HG02840 (cell line): ENCODE measurements around the gene ARHGEF28.

ENCODE experiments used
- ATAC-seq: cut with Tn5 transposase; IDR thresholded peaks from one replicate; pipeline ENCODE4 v1.9.1; 2021; ENCODE audit warnings: mild to moderate bottlenecking, moderate library complexity, moderate number of reproducible peaks; ENCODE audit not compliant: unreplicated experiment, low FRiP score

The ARHGEF28 gene

DNA sequence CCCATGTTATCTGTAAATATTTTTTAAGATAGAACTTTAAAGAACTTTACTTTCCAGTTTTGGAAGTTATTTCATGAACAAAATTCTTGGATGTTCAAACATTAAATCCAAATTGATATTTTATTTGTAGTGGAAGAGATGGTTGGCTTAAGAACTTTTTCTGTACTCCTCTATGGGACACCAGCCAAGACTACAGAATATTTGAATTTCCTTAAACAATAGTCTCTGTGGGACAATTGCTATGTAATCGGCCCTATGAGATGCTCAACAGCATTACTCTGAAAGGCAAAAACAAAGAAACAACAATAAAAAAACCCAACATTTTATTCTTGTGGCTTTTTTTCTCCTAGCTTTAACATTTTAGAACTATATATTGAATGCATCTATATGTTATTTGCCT lies 289.3 kb downstream of the ARHGEF28 start:
- ATAC-seq, result no peak

DNA sequence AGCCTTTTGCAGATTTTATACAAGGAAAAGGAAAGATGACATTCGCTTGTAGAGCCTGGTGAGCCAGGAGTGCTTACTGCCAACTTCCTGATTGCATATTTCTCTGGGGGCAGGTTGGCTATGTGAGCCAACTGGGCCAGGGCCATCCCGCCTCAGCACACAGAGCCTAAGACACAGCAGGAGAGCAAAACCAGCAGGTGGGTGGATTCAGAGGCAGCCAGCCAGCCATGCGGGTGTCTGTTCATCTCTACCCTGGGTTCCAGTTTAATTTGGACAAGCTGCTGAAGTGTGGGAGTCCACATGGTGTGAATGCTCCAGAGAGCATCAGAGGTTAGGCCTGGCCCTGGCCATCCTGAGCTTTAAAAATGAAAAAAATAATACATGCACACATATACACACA lies 291.4 kb downstream of the ARHGEF28 start:
- ATAC-seq, result no peak

DNA sequence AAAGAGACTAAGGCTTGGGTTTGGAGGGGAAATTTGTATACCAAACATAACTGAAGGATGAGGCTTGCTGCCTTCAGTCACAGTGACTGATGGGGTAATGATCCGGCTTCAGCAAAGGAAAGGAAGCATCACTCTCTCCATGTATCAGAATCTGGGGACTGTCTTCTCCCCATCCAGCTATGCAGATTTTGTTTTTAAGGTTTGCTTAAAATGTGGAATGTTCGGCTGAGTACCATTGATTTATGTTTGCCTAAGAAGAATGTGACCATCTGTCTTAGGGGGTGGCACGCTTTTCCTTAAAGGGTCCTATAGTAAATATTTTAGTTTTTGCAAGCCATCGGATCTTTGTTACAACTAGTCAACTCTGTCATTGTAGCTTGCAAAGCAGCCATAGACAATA lies 291.9 kb downstream of the ARHGEF28 start:
- no peak for ATAC-seq

DNA sequence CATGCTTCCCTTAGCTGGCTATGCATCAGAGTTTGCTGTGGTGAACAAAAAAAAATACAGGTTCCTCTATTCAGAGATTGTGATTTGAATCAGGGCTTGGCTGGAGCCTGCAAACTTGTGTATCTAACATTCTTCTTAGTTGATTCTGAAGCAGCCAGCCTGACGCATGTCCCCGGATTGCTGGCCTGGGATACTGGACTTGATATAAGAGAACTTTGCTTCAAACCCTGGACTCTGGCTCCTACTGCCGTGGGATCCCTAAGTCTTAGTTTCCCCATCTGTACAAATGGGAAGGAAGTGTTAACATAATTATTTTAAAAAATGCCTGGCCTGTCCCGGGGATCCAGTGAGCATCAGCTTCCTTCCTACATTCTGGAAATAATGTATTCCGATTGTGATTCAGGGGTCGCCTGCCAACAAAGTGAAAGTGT lies 292.8 kb downstream of the ARHGEF28 start:
- no peak for ATAC-seq

DNA sequence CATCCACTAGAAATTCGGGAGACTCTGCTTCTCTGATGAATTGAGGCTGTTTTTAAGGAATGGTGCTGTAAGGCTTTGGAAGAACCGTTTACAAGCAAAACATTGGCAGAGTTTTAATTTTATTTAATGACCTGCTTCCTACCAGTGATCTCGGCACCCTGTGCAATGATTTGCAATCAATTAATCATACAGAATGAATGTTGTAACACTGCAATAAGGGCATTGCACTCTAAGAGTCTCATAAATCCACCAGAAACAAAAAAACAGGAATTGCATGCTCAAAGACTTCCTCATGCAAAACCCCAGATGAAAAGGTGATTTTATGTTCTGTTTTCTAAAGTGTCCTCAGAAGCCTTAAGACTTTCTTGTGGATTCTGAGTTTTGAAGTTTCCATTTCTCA lies 295.7 kb downstream of the ARHGEF28 start:
- ATAC-seq, result no peak

GRCh38 chr5:73922224-73922623 lies 296.2 kb downstream of the ARHGEF28 start:
- no peak for ATAC-seq

DNA sequence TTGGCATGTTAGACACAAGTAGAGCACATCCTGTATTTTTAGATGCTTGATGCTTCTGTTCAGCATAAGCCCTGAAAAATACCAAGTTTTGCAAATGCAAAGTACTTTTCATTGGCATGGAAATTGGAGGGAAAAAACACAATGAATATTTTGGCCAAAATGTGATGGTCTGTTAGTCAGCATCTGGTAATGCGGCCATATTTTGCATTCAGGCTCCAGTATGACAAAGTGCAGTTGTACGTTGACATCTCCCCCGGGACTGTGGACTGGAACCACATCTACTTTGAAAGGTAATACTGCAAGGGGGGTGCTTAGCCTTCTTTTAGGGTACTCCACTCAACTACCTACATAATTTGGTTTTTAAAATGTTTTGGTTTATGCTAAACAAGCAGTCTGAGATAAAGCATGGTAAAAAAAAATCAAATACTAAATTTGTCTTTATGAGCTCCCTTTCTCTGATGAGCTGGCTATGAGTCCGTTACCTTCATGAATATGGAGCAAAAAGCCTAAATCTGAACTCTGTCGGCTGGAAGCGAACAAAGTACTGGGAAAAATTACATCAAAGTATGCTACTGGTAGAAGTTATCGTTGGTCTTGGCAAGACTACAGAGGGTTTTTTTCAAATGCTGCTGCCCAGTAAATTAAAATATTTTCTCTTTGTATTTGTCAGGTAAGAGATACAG lies 297.0 kb downstream of the ARHGEF28 start:
- no peak for ATAC-seq

DNA sequence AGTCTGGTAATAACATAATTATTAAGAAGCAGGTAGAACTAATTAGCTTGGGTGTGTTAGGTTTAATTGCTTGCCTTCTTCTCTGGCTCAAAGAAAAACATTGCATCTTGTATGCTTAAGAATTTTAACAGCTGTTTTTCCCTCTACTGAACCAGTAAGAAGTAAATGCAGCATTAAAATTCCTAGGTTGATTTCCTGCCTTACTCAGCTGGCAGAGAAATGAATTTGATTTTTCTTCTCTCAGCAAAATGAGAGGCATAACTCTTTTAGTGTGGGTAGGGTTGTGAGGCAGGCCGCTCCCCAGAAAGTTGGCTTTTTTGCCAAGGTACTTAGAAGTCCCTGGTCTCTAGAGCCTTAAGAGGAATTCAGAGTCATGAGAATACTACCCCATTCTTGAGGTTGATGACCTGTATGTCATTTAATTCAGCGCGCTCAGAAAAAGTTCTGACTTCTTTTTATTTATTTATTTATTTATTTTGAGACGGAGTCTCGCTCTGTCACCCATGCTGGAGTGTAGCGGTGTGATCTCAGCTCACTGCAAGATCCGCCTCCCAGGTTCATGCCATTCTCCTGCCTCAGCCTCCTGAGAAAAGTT lies 302.6 kb downstream of the ARHGEF28 start:
- no peak for ATAC-seq

DNA sequence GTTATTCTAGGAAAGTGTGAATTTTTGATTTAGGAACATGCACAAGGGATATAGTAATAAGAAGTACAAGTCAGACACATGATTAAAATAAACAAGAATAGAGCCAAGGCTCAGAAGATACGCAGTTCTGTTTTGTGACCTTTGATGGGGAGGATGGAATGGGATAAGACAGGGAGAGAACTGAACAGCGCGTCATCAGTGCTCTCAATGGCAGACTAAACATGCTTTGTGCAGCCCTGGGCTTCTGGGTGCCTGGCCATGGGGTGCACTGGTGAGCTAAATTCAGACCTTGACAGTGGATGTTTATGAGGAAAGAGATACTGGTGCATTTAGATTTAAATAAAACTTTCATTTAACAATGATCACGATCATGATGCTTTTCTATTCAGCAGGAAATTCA lies 309.7 kb downstream of the ARHGEF28 start:
- no peak for ATAC-seq

DNA sequence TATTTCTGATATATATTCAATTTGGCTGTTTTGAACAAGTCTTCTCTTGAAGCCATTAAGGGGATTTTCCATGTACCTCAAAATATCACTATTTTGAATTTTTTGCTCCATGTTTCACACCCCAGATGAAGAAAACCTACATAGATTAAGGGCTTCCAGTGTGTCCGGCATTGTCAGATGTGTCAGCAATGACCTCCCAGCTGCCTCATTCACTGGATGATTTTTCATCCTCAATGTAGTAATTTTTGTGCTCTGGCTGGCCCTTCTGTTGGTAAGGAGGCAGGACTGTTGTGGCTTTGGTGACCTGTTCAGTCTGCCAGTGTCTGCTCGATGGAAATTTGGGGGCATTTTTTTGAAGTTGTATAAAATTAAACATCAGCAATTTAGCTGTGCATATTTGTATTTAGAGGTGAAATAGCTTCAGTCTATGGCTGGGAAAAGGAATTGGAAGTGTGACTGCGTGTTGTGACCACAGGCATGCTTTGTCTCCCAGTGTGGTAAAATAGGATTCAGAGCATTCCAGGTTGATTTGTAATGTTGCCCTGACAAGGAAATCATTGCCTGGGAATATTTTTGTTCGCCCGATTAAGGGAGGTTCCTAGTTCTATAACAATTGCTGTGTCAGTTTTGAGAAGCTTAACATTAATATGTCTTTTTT lies 312.4 kb downstream of the ARHGEF28 start:
- ATAC-seq, result no peak

DNA sequence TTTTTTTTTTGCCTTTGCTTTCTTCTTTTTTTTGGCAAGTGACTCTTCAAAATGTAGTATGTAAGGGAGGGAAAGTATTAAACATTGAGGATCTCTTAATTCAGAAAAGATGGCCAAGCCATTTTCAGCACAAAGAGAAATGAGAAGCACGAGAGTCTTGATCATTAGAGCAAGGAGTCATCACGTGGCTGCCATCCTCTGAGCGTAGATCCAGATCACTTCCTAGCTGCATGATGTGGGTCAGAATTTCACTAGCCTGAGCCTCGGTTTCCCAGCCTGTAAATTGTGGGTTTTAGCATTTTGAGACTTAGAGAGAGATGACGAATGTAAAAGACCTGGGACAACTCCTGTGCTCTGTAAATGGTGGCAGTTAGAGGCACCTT lies 312.9 kb downstream of the ARHGEF28 start:
- ATAC-seq, result no peak

DNA sequence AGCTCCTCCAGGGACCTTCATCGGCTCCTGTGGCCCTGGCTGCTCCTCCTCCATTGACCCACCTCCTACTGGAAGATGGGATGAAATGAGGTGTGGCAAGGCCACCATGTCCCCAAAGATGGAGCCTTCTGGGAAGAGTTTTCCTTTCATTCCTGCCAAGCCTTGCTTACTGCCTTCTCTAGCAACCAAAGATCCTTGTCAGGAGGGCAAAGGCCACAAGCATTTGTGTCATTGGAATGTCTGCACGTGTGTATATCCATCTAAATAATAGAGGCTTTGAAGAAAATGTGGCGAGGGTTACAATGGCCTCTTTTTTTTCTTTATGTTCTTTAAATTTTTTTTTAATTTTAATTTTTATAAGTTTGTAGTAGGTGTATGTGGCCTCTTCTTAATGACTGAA lies 313.6 kb downstream of the ARHGEF28 start:
- ATAC-seq, result no peak

GRCh38 chr5:73940026-73940425 lies 314.0 kb downstream of the ARHGEF28 start:
- no peak for ATAC-seq

DNA sequence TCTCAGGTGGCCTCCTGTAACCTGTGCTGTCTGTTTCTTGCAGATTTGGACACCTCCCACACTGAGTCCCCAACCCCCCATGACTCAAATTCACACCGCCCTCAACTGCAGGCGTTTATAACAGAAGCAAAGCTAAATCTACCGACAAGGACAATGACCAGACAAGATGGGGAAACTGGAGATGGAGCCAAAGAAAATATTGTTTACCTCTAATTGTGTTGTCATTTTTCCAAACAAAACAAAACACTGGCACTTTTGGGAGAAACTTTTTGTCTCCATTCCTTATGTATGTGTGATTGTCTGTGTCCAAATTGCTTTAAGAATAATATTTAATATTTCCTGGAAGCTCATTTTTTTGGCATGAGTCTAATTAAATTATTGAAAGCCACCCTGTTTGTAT lies 314.8 kb downstream of the ARHGEF28 start:
- ATAC-seq, result no peak

- ATAC-seq, result no peak
Observed at GRCh38 chr5:73942783-73943182, 316.8 kb downstream of the ARHGEF28 start.

GRCh38 chr5:73943397-73943796 lies 317.4 kb downstream of the ARHGEF28 start:
- ATAC-seq, result no peak

GRCh38 chr5:73944581-73944980 lies 318.6 kb downstream of the ARHGEF28 start:
- no peak for ATAC-seq

GRCh38 chr5:73945505-73945904 lies 319.5 kb downstream of the ARHGEF28 start:
- no peak for ATAC-seq

DNA sequence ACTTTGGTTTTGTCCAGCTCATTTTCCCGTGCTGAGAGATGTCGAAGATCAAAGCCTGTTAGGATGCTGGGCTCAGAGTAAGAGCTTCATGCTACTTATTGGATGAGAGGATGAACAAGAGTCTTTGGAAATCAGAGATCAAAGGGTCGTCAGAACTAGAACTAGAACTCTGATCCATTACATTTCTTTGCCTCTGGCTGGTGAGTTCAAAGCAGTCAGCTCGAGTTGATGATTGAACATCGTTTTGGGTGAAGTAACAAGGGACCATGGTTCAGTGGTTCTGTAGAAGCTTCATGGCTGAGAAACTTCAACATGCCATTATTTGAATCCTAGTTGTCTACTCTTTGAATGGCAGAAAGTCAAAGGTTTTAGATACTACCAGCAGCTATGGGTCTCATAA lies 320.3 kb downstream of the ARHGEF28 start:
- no peak for ATAC-seq

DNA sequence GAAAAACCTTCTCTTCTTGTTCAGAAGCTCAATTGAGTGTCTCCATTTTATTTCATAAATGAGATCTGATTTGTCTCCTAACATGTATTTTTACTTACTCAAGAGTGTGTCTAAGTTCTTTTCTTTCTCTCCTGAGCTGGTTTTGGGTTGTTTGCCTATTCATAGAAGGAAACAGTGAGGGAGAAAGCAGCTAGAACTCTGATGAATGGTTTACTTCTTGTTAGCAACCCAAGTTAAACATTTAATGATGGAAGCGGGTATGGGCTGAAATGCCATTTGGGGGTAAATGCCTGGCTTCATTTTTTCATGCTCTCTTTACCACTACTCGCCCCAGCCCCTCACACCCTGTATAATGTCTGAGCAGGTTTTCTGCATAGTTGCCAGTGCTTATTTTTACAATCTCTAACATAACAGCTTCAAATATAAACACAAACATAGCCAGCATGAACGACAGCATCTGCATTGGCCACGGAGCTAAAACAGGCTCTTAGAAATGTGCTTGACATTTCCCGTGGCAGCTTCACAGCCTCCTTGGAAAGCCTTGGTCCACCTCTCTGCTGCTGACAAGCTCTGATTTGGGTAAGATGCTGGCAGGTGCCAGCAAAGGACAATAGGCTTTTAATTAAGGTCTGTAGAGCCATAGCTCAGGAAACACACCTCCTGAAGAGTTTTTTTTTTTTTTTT lies 321.1 kb downstream of the ARHGEF28 start:
- no peak for ATAC-seq

- ATAC-seq, result no peak
Observed at GRCh38 chr5:73947906-73948640, 322.1 kb downstream of the ARHGEF28 start.
